GM20431 (cell line): Measurements from ENCODE around the gene OTX2.

Experiments
- in situ Hi-C: fragments of 300-500 bp; cut with MseI, MboI; formaldehyde crosslinking; loops from one replicate; pipeline ENCODE4 v1.15.0; 2020; ENCODE audit warnings: low sequenced_read_pairs; ENCODE audit not compliant: unreplicated experiment

The OTX2 gene

DNA sequence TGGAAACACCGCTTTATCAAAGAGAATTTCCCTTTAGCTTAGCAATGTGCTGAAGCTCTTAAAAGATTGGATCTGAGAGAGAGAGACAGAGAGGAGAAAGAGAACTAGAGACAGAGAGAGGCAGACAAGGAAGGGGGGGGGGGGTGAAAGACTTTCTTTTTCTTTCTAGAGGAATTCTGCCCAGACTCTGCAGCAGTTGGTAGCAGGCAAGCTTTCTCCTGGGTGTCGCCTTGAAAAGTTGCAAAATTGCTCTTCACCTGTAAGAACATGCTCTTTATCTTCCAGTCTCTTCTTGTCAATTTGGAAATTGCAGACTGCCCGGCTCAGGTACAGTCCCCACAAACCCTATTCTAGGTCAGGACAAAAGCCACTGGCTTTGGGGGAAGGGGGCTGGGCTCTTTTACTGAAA is 2.9 kb upstream of the OTX2 start:
- in situ Hi-C loops = no loop called here

DNA sequence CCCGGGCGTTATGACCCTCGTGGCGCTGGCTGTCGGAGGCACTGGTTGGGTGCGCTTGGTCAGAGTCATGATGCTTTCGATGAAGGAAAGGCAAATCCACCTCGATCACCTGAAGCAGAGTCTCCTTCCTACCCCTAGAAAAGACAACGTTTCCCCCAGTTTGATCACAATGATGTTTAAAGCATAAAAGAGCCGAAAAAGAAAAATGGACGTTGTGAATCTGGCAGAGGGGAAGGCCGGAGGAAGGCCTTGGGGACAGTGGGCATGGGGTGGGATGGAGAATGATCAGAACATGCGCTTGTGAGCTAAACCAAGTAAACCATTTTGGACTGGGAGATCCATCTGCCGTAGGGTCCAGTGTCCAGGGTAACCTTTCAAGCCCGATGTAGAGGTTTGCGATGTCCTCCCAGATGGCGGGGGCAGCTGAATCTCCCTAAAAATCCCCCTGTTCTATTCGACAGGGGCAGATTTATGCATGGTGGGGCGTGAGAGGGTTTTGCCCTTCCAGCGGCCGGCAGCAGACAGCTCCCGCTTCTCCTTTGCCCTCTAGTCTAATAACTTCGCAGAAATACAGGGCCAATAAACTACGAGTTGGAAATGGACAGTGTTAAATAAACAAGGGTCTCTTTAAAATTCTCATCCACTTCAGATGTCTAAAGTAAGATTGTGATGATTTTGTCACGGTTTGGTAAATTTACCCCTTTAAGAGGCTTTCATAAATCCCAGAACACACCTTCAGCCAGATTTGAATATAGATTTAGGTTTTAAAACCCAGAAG is 2.3 kb upstream of the OTX2 start:
- in situ Hi-C loops = no loop called here

DNA sequence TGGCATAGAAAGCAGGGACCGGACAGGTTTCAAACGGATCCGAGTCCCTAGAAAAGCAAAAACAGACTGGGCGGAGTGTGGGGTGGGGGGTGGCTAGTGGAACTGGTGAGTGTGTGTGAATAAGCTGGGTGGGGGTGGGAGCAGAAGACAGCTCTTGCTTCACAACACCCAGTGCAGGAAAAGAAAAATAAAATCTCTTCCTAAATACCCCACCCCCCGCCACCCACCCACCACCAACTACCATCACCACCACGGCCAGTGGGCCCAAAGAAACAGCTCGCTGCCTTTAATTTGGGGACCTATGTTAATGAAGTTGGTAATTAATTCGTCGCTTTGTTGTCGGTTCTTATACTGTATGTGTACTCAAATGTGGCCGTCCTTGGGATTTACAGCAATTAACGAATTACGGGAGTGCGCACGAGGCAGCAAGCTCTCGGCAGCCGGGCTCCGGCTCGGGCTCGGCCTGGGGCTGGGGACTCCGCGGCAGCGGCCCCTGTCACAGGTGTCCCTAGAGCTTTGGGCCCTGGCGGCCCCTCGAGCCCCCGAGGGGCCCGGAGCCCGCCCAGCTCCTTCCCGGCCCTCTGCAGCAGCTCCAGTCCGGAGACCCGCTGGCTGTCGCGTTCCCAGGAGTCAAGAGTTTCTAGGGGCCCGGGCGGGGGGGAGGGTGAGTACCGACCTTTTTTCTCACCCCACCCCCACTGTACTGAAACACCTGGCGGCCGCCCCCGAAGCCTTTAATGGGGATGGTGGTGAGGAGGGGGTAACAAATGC is 1.5 kb upstream of the OTX2 start:
- in situ Hi-C loops = no loop called here

DNA sequence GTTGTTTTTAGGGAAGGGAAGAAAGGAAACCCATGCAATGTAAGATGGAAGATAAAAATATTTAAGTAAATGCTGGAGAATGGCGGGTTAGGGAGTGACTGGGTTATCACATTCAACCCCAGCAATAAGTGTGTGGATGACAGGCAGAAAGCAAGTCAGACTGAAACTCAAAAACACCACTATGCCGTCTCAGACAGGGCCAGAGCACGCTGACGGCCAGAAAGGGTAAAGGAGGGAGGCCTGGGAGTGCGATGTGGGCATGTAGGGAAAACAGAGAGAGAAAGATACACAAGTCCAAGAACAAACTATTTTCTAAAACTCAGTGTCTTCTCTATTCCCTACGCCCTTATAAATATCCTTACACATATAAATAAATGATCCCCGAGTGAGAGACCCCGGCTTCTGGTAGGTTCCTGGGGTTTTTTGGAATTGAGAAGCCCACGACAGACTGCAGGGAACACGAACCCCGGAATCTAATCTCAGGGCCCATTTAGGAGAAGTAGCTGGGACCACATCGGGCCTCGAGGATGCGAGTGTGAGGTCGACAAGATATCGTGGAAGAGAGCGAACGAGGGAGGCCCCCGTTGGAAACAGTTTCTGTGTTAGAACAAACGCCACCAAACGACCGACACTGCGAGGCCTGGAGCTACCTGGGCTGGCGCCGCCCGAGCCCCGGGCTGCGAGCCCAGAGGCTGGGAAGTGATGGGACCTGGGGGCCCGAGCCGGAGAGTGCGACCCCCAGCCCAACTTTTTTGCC is 735 bp upstream of the OTX2 start:
- in situ Hi-C loops = no loop called here

DNA sequence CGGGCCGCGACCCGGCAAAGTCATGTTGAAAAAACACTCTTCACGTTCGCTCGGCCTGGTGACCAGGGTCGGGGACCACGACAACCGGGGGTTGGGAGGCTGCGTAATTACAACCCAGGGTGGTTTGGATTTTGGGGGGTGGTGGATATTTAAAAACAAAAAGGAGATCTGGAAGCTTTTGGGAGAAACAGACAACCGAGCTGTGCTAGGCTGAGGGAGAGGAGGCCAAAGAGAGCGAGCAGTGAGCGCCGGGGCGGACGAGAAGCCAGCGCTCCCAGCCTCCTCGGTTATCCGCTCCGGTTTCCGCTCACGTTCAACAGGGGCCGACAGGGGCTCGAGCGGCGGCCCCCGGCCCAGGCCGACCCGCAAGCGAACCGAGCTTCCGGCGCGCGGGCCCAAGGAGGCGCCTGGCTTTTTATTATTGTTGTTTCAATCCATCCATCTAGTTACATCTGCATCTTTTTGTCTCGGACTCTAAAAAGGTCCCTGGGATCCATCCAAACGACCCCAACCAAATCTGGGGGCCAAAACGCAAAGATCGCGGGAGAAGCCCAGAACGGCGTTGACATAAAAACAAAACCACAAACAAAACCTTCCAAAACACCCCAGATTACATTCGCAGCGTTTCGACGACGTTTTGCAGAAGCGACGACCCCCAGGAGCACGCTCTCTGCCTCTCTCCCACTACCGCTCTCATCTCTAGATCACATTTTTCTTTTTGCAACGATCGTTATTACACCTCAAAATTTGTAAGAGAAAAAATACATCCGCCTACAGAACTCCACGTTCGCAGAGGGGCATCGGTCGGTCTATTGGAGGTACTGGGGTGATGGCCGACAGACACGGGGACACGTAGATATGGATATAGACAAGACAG is 771 bp downstream of the OTX2 start:
- in situ Hi-C loops = no loop called here

DNA sequence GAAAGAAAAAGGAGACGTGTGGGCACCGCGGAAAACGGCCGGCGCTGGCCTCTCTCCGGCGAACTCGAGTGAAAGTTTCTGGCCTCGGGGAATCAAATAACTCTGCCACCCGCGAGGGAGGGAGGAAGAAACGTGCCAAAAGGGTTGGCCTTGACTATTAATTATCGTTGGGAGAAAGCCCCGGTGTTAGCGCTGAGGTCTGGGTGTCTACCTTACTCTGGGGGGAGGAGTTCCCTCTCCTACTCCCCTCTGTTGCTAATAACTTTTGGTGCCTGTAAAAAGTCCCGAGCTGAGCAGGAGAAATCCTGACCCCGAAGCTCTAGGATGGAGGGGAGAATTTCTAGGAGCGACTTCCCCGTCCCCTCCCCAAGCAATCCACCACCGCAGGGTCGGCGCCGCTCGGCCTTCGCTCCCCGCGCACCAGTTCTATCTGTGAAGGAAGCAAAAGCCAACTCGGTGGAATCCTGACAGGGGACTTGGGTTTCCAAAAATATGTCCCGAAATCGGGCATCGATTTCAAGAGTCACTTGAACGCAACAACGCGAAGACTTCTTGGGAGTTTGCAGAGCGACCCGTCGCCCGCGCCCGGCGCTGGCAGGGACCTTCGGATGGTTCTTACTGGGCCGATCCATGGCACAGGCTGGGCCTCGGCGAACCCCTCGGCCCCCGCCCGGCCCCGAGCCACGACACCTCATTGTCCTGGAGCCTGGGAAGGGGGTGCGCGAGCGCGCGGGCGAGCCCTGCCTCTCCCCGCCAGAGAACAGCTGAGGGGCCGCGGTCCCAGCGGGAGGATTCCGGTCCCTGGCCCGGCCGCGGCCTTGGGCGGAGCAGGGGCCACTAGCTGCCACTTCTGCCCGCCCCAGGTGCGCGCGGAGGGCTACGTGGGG is 1.7 kb downstream of the OTX2 start:
- in situ Hi-C loops = no loop called here

DNA sequence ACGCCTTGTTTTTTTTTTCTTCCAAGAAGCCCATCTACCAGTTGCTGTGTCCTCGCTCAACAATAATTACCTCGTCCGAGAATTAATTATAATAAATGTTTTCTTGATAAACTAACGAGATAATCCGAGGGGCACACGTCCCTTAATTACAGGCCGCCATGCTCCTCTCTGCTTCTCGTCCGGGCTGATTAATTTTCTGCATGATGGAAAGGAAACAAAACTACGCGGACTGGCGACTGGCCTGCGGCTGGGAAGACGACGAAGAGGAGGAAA is 2.2 kb downstream of the OTX2 start:
- in situ Hi-C loops = no loop called here

DNA sequence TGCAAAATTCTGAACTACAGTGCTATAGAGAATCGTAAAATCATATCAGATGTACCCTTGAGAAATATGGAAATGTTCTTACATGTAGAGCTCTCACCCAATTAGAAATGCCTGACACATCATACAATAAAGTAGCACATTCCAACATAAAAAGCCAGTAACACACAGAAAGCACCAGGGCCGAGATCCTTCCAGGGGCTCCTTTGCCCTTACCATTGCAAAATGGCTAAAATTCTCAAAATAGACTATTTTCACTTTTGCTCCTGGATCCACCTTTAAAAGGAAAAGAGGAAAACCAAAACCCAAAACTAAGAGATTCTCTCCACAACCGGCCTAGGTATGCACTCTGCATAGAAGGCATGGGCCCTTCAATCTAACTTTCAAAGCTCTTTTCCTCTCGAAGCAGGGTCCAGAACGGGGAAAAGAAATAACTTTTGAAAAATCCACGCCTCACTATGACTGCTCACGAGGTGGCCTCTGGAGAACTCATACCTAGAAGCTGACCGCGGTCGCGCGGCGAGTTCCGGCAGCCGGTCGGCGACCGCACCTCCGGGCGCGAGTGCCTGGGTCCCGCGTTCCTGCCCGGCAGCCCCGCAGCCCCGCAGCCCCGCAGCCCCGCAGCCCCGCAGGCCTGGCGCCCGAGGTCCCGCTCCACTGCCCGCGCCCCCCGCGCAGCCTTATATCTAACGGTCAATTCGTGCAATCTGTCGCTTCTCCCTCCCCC is 2.7 kb downstream of the OTX2 start:
- in situ Hi-C loops = no loop called here

DNA sequence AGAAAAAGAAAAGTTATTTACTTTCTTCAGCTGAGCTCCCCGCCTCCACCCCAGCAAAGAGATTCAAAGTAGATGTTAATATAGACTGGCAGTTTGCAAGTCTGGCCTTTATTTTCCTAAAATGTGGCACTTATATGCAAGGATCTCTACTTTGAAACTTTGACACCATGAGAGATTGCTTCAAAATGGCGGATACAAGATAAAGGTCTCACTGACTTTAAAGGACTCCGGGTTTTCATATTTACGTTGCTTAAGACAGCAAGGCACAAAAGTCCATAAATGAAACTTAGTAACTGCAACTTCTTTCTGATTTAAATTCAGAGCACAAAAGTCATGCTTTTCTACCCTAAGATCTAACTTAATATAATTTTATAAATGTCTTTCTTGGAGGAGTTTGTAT is 3.5 kb downstream of the OTX2 start:
- in situ Hi-C loops = no loop called here

DNA sequence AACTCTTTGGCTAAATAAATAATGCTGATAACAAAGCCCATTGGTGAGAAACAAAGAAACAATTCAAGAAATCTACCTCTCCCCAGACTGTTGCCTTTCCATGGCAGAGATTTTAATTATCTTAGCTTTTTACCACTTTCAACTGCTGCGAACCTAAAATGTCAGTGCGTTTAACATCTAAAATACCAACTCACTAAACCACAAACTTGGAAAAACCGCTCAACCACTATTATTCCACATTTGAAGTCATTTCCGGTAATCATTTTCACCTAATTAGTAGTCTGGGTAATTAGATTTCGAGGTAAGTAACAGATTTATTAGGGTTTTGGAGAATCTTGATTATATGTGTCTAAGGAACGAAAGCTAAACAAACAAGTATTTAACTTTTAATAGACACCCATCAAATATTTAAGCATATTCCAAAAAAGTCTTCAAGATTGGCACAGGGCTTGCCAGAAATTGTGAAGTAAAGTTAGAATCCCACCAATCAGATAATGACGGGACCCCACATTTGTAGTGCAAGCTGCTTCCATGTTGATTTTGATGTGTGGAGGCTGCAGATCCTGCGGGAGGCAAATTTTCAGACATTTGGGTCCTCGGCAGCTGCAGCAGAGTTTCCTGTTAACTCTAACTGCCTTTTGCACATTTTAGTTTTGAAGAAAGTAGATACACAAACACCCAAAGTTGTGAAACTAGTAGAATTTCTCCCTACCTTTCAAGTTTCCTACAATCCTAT is 4.1 kb downstream of the OTX2 start:
- in situ Hi-C loops = no loop called here

DNA sequence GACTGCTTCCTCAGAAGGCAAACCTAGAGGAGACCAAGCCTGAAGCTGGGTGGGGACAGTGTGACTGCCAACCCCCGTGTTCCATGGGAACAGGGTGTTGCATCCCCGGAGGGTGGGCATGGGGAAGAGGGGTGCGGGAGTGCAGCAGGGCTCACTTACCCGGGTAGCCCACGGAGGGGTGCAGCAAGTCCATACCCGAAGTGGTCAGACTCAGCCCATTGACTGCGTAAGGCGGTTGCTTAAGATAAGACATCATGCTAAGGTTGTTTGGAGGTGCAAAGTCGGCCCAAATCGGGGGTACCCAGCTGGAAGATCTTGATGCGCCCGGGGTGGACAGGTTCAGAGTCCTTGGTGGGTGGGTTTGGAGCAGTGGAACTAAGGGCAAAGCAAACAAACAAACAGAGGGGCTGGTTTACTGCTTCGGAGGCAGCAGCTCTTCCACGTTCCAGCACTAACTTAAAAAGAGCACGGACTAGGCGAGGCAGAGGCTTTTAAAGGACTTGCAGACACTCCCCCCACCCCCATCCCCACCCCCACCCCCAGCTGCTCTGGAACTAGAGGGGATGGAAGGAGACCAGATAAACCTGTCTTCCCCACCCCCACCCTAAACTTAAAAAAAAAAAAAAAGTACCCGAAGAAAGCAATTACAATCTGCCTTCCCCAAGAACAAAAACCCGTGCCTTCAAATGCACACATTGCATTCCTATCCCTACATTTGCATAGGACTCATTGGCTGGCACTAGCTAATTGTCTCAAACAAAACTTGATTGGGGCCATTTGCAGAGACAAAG is 4.9 kb downstream of the OTX2 start:
- in situ Hi-C loops = no loop called here

DNA sequence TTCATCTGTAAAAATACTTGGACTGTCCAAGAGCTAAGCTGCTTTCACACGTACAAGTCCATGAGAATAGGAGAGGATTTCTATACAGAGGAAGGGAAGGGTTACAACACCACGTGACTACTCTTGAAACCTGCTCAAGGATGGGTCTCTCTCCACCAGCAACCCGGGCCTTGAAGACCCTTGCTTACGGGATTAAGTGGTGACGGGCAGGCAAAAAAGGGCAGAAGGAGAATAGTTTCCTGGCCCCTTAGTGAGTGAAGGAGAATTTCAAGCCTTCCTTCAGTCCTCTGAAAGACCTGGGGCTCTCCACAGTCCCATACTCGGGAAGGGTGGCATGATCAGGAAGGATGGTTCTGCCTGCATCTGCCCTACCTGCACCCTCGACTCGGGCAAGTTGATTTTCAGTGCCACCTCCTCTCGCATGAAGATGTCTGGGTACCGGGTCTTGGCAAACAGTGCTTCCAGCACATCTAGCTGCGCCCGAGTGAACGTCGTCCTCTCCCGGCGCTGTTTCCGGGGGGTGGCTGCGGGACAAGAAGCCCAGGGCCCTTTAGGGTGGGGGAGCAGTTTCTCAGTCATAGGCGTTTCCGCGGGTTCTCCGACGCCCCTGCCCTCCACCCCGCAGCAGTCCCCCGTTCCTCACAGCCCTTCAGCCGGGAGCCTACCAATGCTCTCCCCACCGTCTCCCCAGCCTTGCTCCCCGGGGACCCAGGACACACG is 6.3 kb downstream of the OTX2 start:
- in situ Hi-C loops = no loop called here

DNA sequence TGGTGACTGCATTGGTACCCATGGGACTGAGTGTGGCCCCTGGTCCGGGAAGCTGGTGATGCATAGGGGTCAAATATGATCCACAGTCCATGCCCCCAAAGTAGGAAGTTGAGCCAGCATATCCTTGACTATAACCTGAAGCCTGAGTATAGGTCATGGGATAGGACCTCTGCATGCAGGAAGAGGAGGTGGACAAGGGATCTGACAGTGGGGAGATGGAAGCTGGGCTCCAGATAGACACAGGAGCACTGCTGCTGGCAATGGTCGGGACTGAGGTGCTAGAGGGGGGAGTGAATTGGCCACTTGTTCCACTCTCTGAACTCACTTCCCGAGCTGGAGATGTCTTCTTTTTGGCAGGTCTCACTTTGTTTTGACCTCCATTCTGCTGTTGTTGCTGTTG is 8.4 kb downstream of the OTX2 start:
- in situ Hi-C loops = no loop called here

DNA sequence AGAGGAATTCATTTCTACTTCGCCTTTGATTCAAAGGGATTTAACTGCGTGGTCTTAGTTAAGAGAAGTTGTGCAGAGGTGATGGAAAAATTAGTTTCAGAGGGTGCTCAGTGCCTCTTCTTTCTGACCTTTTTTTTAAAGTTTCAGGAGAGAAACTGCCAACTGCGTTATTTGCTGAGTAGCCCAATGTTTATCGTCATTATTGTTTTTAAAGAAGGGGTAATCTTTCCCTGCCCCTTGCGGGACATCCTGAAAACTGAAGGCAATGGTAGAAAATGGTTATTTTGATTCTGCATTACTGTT is 11.0 kb downstream of the OTX2 start:
- in situ Hi-C loops = no loop called here

DNA sequence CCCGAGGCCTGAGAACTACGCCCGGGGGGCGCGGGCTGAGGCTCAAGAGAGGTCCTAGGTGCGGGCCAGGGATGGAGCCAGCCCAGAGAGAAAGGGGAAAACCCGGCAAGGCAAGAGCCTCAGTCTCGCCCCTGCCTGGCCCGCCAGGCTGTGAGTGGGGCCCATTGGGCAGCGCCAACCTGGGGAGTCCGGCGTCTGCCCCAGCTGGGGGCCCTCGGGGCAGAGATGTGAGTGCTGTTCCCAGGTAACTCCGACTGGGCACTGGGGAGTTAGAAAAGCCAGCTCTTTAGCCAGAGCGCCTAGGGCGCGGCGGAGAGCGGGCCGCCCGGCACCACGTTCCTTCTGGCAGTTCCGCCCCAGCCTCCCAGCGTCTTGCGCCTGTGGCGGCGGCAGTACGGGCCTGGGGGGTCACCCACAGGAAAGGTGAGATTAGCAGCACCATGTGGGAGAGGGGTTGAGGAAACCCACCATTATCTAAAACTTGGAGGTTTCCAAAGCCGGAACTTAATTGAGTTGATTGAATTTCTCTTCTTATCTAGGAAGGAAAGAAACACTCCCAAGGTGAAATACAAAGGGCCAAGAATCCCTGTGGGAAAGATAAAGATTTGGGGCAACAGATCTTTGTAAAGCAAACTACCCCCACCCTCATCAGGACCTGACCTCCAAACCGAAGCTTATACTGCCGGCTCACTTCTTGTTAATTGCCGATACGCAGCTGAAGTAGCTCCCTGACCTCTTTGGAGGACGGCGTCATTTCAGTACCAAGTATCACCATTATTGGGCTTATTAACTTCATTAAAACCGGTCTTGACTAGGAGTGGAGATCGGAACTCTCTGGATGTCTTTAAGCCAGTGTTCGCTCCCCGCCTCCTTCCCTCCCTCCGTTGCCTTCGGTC is 11.6 kb downstream of the OTX2 start:
- in situ Hi-C loops = no loop called here
